Measurements from ENCODE around the gene SIDT2. TPM values are rescaled to one million over a fixed set of nuclear protein-coding genes. Genes with fewer than 3 reads are reported as not detected.
A peak's percentile ranks its signal among the peaks of the same experiment; 100 is the strongest.

Gene SIDT2
- polyA plus RNA-seq, 12 donors, result 24.6 to 41.0 (median 36.3) TPM; not detected in 1

DNA sequence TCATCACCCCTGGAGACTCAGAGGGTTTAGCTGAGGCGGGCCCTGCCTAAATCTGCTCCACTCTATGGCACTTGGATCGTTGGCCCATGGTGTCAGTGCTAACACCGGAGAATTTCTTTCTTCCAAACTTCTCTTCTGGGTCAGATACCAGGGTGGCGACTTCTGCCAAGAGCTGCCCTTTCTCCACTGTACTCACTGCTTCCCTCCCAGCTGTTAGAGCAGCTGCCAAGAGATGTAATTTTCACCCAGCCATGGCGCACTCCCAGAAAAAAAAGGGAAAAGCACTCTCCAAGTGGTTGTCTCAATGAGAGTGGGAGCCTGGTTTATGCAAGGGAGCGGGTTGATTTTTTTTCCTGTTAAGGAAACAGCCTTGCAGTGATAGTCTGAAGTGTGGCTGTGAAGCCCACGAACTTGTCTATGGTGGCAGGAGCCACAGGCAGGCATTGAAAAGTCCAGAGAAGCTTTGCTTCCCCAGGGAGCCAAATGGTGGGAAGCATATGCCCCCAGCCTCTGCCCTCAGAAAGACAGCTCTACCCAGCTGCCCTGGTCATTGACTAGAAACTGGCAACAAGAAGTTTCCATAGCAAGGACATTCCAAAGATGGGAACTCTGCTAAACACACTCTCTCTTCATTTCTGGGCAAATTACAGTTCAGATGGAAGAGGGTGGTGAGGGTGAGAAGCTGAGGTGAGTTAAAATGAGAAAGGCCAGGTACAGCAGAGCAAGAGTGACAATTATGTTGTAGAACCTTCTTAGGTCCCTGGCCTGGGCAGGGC is 42.6 kb downstream of the SIDT2 start:
- DNase-seq, result no peak

DNA sequence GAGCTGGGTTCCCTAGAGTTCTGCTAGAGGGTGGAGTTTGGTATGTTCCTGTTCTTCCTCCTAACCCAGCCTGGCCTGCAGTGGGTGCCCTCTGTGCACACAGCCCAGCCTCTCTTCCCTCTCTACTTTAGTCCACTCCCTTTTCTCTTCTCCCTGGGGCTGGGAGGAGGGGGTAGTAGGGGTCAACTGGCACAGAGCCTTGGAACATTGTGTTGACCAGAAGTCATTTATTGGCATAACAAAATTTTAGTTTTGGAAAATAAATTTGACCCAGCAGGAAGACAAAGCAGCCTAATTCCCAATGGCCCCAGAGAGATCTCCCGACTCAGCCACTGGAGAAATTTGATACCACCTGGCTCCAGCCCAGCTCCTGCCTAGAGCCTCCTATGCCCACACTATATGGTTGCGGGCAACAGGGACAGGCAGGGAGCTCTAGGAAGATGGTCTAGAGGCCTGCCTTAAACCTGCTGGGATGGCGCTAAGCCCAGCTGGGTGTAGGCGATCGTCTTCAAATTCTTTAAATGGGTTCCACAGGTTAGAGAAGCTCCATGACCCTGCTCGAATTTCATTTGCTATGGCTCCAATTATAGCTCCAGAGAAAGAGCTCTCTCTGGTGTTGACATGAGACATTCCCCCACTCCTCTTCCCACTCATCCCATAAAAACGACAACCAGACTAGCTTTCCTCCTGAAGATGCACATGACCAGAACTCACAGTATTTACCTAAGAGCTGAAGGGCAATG is 43.4 kb downstream of the SIDT2 start:
- peak; percentile 69 for DNase-seq

DNA sequence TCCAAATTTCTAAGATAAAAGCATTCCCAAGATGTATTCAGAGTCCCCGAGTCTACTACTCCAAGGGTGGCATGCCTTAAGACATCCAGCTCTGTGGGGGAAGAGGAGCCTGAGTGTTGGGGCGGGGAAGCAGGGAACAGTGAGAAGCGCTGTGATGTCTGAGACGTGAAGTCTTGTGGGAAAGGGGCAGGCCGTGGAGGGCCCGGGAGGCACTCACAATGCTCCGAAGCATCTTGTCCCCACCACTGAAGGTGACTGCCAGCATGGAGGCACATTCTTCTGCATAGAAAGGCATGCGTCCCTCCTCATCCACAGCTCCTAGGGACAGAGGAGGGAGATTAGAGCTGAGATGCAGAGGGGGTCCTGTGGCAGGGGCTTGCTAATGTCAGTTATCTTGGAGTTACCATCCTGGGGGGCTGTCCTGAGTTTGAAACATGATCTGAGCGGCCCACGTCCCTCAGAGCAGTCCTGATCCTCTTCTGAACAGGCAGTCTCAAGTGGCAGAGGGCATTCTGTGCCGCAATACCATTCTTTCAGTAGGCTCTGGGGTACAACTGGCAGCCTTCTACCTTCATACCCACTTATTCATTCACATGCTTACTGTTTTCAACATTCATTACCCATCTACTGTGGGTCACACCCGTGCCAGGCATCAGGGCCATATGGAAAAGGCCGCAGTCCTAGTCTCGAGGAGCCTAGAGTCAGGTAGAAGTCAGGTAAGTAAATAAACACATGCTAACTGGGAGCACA is 44.6 kb downstream of the SIDT2 start:
- no peak for DNase-seq

DNA sequence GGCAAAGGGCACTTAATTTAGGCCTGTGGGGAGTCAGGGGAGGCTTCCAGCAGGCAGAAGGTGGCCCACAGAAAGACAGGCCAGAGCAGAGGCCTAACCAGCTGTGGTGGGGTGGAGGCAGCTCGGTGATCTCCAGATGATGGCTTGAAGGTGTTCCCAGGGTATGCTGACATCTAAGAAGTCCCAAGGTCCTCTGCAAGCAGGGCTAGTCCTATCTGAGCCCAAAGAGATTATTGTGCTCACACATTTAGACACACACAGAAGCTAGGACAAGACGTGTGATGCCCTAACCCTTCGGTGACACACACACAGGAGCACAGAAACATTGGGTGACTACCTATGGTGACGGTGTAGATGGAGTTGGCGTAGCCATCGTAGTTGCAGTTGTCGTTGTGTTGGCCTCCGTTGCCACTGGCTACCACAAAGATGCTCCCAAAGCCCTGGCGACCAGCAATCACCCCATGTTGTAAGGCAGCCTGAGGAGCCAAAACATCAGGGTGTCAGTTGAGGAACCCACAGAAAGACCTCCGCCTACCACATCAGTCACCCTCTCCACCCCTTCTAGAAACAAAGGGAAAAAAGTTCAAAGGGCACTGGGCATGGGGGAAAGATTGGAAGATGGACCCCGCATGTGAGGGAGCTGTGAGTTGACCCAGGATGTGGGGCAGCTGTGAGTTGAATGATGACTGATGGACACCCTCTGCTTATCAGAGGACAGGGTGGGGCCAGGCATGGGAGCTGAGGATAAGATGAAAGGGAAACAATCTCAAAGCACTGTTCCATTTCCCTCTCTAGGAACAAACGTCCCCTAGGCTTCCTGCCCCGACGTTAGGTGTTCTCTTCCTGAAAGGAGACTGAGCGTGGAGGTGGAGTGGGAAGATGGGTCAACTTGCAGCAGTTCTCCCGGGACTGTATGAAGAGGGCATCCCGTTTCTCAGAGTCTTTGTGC is 45.5 kb downstream of the SIDT2 start:
- DNase-seq, result no peak

DNA sequence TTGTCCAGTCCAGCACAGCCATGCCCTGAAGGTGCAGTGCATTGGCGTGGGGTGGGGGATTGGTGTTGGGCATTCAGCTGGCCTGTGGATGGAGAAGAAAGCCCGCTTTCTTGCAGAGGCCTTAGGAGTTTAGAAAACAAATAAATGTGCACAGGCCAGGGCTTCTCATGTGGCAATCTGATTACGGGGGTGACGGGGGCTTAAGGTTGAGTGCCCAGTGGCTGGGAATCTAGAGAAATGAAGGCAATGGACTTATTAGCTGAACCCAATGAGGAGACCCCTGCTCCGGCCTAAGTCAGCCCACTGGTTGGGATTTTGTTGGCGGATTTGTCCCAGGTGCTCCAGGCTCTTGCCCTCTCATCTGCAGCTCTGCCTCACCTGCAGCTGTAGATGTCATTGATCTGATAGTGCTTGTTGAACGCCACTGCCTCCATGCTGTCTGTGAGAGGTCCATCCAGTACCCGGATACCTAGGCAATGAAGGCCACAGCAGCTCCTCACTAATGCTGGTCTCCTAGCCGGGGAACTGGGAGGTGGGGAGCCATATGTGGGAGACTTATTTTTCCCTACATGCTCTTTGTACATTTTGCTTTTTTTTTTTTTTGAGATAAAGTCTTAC is 47.1 kb downstream of the SIDT2 start:
- DNase-seq, result no peak

DNA sequence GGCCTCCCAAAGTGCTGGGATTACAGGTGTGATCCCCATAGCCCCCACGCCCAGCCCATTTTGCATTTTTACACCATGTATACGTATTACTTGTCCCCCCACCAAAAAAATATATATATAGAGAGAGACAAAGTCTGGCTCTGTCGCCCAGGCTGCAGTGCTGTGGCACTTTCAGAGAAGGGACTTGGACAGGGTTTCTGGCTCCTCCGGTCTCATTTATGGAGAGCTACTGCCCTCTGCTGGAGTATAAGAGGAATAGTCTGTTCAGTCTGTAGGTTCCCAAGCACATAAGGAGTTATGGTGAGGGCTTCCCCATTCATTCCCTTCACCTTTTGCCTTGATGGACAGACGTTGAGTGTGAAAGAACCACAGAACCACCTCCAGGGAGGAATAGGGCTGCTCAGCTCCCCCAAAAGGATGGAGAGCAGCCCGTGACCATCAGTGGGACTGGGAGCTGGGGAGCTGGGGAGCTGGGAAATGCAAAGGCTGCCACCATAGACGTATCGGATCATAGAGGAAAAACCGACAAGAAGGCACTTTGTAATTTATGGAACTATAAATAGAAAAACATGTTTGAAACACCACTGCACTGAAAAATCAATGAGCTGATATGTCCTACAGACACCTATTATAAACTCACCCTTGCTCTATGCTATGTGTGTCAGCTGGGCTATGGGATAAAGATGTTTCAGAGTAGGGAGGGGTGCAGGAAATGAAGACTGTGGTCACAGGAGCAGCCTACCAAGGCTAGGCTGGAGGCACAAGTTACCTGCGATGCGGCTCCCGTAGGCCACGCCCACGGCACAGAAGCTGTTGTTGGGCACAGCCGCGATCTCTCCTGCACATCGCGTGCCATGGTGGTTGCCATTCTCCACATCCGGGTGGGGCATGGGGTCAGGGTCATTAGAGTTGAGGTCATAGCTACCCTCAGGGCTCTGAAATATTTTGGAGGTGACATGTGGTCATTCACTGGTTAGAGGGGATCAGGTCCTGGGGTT is 48.1 kb downstream of the SIDT2 start:
- DNase-seq, result peak; percentile 80

DNA sequence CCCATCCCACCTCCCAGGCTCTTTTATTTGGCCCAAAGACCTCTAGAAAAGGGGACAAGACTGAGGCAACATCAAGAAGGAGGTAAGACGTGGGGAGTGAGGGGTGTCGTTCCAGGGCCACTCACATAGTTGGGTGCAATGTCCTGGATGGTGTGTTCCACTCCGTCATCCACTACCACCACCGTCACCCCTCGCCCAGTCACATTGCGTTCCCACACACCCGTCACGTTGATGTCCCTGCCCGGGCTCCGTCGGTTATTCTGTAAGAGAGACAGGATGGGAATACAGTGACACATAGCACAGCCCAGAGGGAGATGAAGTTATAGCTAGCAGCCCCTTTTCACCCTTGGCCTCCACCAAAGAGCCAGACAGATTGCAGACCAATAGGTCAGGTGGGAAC is 49.5 kb downstream of the SIDT2 start:
- DNase-seq, result no peak

DNA sequence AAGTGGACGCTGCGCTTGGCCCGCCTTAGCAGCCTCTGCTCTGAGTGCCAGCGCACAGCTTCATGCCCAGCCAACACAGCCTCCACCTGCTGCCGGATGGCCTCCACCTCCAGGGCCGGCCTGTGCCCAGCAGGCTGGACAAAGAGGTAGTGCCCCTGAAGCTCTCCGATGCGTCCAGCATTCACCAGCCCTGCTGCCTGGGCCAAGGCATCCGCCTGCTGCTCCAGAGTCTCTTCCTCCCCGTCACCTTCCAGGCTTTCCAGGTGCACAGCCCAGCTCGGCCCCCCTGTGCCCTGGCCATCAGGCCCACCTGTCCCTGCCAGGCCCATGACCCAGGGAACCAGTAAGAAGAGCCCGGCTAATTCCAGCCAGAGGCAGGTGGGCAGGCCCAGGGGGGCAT is 50.9 kb downstream of the SIDT2 start:
- DNase-seq, result no peak

DNA sequence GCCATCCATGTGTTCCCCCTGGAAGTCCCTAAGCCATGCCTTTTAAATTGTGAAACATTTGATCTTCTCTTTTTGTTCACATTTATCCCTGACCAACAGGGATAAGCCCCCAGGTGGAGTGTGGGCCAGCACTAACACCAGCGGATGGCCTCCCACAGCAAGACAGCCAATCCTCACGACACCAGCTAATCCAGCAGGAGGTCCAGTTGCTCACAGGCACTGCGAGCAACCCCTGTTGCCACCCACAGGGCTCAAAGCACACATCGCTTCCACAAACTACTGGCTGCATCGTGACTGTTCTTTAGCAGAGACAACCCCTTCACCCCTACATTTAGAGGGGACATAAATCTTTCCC is 51.4 kb downstream of the SIDT2 start:
- DNase-seq, result no peak

DNA sequence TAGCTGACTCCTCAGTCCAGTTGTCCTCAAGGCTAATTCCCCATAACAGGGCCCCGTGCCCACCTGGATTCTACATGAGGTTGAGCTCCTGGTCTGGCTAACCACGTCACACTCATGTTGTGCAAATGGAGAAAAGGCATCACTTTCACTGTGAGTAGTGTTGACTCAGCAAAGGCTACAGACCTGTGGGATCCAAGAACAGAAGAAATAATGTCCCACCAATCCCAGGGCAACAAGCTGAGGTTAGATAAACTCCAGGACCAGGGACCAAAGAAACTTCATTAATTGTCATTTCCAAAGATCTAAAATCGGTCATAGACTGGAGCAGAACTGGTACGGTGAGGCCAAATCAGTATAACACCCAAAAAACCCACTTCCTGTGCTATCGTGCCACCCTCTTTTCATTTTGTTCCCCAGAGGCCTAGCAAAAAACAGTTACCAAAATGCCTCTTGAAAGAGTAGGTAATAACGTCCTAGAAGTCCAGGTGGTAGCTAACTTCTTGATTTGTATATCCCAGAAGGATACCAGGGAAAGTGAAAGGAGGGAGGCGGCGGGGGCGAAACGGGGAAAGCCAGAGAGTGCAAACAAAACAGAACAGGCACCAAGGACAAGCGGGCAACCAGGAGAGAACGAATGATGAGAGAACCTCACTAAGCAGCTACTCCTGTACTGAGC is 51.9 kb downstream of the SIDT2 start:
- DNase-seq, result no peak

DNA sequence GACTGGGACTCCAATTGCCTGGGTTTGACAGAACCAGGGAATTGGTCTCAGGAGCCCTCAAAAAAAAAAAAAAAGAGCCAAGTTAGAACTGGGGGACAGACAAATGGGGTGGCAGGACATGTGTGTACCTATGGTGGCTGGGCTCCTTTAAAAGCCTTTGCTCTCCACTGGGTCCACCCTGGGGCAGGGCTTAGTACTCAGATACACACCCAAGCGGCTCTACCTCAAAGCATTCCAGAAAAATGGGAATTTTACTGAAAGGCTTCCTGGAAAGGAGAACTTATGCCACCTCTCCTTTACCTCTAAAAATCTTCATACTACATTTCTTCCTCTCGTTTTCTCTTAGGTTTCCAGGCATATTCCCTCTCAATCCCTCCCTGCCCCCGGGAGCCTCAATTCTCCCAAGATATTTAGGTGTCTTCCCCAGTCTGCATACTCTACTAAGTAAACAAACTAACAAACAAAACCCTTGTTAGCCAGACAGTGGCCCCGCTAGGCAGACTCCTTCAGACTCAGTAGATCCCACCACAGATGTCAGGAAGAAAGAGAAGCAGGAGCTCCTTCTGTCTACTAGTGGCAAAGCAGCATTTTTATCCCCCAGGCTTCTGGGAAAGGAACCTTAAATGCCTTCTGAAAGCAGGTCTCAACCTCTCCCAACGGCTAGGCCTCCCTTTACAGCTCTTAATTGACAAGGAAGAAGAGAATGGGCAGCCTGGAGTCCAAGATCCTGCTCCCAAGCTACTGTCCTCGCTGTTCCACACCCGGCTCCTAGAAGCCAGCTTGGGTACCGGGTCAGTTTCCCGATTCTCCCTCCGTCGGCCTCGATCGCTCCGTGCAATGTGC is 52.7 kb downstream of the SIDT2 start:
- no peak for DNase-seq

DNA sequence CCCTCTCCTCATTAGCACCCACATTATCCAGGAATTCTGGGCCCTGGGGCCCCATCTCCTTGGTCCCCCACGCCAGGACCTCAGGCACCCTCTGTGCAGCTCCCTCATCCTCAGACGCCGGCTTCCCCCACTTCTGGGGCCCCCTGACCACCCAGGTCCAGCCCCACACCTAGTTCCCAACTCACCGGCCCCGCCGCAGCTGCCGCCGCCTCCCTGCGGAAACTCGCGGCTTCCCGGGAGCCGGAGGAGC is 53.2 kb downstream of the SIDT2 start, which contains the start of gene PCSK7:
Gene PCSK7 (minus strand): TSS at position 232 of the 250 bp plus-strand sequence. CDS start 2,229 bp downstream, outside the sequence.
- no peak for DNase-seq

DNA sequence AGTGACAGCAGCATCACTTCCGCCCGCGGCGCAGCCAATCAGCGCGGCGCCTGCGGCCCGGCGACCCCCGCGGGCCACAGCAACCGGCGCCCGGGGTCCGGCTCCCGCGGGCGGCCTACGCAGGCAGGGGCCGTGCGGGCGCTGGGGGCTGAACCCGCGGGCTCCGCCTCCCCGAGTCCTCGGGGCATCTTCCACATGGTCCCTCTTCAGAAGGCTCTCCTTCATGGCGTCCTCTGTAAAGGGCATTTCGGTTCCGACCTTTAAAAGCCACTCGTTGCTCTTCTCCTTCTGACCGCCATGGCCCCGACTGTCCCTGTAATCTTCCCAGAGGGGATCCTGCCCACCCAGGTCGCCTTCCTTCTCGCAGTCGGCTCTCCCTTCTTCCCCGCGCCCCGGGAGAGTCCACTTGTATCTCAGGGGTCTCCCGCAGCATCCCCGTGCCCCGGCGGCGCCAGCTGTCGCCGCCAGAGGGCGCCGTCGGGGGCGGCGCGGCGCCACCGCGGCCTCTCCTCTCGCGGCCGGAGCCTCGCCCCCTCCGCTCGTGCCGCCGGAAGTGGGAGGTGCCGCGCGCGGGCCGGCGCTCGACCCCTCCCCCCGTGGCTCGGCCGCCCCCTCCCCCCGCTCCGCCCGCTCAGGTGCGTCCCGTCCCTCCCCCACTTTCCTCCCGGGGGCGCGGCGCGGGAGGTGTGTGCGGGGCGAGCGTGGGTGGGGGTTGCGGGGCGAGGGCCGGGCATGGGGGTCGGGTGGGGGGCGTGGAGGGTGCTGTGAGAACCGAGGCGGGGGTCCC is 53.7 kb downstream of the SIDT2 start, which contains the start of gene RNF214:
Gene RNF214 (plus strand): TSS at position 580 of the 787 bp plus-strand sequence. CDS start 1,602 bp downstream, outside the sequence.
- DNase-seq, result peak; percentile 79

DNA sequence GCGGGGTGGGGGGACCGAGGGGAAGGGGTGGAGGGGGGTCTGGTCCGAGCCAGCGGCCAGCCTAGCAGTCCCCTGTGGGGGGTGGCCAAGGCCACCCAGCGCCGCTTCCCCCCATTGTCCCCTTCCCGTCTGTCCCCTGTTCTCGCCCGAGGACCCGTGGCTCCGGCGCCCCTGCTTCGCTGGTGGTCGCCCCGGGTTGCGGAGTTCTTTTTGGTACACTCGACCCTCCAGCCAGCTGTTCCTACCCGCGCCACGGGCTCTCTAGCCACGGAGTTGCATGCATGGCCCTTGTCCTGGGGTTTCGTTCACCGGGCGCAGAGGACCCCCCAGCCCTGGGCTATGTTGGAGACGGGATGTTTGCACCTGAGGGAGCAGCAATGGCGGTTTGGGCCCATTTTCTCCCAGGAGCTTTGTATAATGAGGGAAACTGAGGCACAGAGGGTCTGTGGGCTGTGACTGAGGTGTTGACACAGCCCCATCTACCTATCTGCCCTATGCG is 54.4 kb downstream of the SIDT2 start:
- DNase-seq, result no peak

DNA sequence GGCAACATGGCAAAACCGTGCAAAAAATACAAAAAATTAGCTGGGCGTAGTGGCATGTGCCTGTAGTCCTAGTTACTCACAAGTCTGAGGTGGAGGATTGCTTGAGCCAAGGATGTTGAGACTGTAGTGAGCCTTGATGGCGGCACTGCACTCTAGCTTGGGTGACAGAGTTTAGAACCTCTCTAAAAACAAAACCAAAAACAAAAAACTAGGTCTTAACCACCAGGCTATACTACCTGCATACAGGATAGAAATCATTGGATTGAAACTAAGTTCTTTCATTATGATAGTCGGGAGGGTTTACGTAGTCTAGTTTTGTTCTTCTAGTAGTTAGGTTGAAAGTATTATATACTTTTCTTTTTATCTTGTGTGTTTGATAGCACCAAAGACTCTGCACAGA is 59.7 kb downstream of the SIDT2 start:
- DNase-seq, result no peak

DNA sequence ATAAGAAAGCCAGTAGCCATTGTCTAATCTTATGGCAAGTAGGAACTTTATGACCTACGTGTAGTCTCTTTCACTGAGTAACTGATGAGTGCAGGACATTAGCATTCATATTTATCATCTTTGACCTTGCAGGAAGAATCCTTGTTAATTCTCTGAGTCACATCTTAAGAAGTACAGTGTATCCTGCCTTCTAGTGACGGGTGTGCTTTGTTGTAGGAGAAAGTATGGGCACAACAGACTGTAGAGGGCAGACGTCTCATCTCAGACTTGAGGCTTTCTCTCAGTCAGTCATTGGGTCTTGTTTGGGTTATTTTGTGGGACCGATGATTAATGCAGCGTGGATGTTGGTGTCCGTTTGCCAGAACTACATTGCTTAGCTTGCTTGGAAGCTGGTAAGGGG is 60.8 kb downstream of the SIDT2 start:
- DNase-seq, result no peak
